Smooth muscle cell (in vitro differentiated cells): ENCODE results near the gene C1QTNF9. TPM values are rescaled to one million over a fixed set of nuclear protein-coding genes. Genes with fewer than 3 reads are reported as not detected.
"Not testable (repeated sequence)": the region's sequence is repeated elsewhere in the genome, so short reads cannot be mapped to it uniquely, and the experiment has no call there.

Experiments used
- DNase-seq: peaks from one replicate; lab custom pipeline; 2025; ENCODE audit not compliant: unreplicated experiment; lab: John Stamatoyannopoulos, UW
- H2AFZ ChIP-seq: fragments of 200-600 bp; sonication (generic); 2 replicates; pipeline ENCODE4 v1.6.0; 2016; ENCODE audit warnings: antibody characterized with exemption, low read depth, mild to moderate bottlenecking
- H3F3A ChIP-seq: fragments of 200-600 bp; sonication (generic); 2 replicates; pipeline ENCODE4 v1.6.0; 2017; ENCODE audit warnings: antibody characterized with exemption, low read depth
- H3K27ac ChIP-seq: fragments of 200-600 bp; sonication (generic); 2 replicates; pipeline ENCODE4 v1.5.1; 2016; ENCODE audit warnings: low read depth, mild to moderate bottlenecking
- H3K27me3 ChIP-seq: fragments of 200-600 bp; sonication (generic); 2 replicates; pipeline ENCODE4 v1.6.1; 2016; ENCODE audit warnings: low read depth, mild to moderate bottlenecking
- H3K36me3 ChIP-seq: fragments of 200-600 bp; sonication (generic); 2 replicates; pipeline ENCODE4 v1.5.1; 2016; ENCODE audit warnings: low read depth
- H3K4me1 ChIP-seq: fragments of 200-600 bp; sonication (generic); 2 replicates; pipeline ENCODE4 v1.5.1; 2016; ENCODE audit warnings: low read depth
- H3K4me2 ChIP-seq: fragments of 200-600 bp; sonication (generic); 2 replicates; pipeline ENCODE4 v1.6.0; 2016; ENCODE audit warnings: mild to moderate bottlenecking
- H3K4me3 ChIP-seq: fragments of 200-600 bp; sonication (generic); 2 replicates; pipeline ENCODE4 v1.5.1; 2016; ENCODE audit warnings: mild to moderate bottlenecking
- H3K79me2 ChIP-seq: fragments of 200-600 bp; sonication (generic); 2 replicates; pipeline ENCODE4 v1.6.0; 2016; ENCODE audit warnings: low read depth, mild to moderate bottlenecking
- H3K9ac ChIP-seq: fragments of 200-600 bp; sonication (generic); 2 replicates; pipeline ENCODE4 v1.6.0; 2016; ENCODE audit warnings: low read depth
- H3K9me3 ChIP-seq: fragments of 200-600 bp; sonication (generic); replicated peaks from 2 replicates; pipeline ENCODE4 v1.5.1; 2016; ENCODE audit warnings: low read depth
- H4K20me1 ChIP-seq: fragments of 200-600 bp; sonication (generic); 2 replicates; pipeline ENCODE4 v1.6.0; 2016; ENCODE audit warnings: low read depth
- WGBS: methylation state at CpG from one replicate; pipeline ENCODE4 v1.1.7; 2016; ENCODE audit warnings: low lambda C conversion rate; 5-methylcytosine and 5-hydroxymethylcytosine counted together
- polyA plus RNA-seq: library from polyadenylated mRNA; unstranded; fragments of >200 nt; fragmentation: Nextera tagmentation; extraction: Ambion mirVana; gene quantifications from 2 replicates; pipeline ENCODE4 v1.2.1, GENCODE V29; 2016
- total RNA-seq: library from RNA; depleted of rRNA; stranded (reverse); fragments of >200 nt; gene quantifications from 2 replicates; pipeline ENCODE4 v1.2.3, GENCODE V29; 2014
- TF ChIP-seq, protein P1 (sequence below): fragments of 200-600 bp; sonication (generic); IDR thresholded peaks from 2 replicates; pipeline ENCODE4 v1.5.1; 2017; ENCODE audit warnings: borderline replicate concordance, mild to moderate bottlenecking, antibody characterized with exemption; ENCODE audit not compliant: insufficient read depth, poor library complexity, severe bottlenecking

Gene C1QTNF9
- total and polyA plus RNA-seq, 2 experiments from 2014 or later: not detected

DNA sequence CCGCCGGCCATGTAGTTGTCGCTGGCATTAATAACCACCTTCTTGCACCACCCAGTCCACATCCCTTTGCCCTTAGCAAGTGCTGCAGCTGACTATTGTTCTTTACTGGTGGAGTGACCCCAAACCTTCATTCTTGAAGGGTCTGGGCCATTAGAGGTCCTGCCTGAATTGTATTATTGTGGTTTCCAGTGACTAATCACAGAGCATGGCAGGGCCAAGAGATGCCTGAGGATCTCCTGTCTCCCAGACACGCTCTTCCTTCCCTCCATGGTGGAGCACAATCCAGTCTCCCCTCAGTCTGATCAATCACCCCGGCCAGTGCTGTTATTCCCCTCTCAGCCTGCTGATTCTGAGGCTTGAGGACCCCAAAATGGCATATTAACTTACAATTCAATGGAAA lies 39.0 kb downstream of the C1QTNF9 start:
- no peak for DNase-seq
- Histone ChIP-seq H3K36me3 (no peaks in the 10 kb centered on the region), H3K9me3 (no peaks in the 10 kb centered on the region), H3K4me2 (no peak overlapping the region), H2AFZ (no peak overlapping the region), H3F3A (no peaks in the 10 kb centered on the region), H3K27ac (no peak overlapping the region), H3K27me3 (no peaks in the 10 kb centered on the region), H4K20me1 (no peaks in the 10 kb centered on the region), H3K79me2 (no peaks in the 10 kb centered on the region), H3K9ac (no peak overlapping the region), H3K4me1 (no peaks in the 10 kb centered on the region), H3K4me3 (no peak overlapping the region)
- TF ChIP-seq, protein P1, sequence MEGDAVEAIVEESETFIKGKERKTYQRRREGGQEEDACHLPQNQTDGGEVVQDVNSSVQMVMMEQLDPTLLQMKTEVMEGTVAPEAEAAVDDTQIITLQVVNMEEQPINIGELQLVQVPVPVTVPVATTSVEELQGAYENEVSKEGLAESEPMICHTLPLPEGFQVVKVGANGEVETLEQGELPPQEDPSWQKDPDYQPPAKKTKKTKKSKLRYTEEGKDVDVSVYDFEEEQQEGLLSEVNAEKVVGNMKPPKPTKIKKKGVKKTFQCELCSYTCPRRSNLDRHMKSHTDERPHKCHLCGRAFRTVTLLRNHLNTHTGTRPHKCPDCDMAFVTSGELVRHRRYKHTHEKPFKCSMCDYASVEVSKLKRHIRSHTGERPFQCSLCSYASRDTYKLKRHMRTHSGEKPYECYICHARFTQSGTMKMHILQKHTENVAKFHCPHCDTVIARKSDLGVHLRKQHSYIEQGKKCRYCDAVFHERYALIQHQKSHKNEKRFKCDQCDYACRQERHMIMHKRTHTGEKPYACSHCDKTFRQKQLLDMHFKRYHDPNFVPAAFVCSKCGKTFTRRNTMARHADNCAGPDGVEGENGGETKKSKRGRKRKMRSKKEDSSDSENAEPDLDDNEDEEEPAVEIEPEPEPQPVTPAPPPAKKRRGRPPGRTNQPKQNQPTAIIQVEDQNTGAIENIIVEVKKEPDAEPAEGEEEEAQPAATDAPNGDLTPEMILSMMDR: no peak
- 94% methylated on average over 5 of the region's 5 CpGs for WGBS

DNA sequence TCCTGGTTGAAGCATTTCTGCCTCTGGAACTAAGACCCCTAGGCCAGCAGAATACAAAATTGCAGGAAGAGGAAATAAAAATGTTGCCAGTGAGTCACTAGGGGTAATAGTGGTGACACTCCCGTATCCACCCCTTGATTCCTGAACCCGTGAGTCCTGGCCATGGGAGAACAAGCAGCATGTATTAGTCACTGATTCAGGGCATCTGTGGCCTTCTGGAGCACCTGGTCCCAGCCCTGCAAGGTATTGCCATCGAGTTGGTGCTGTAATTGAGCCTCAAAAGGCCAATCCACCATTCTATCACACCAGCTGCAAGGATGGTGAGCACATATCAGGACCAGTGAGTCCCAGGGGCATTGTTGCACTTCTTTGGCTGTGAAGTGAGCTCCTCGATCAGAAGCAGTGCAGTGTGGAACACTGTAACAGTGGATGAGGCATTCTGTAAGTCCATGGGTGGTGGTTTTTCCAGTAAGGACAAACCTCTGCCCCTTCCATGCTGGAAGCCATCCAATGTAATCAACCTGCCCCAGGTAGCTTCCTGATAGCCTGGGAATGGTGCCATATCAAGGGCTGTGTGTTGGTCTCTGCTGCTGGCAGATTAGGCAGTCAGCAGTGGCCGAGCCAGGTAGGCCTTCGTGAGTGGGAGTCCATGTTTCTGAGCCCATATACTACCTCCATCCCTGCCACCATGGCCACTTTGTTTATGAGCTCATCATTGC lies 39.6 kb downstream of the C1QTNF9 start:
- no peaks in the 10 kb centered on the region for H3F3A ChIP-seq
- H3K27ac ChIP-seq: no peak overlapping the region
- H3K4me2 ChIP-seq: no peak overlapping the region
- no peaks in the 10 kb centered on the region for H3K4me1 ChIP-seq
- no peak overlapping the region for H3K4me3 ChIP-seq
- DNase-seq: no peak
- no peaks in the 10 kb centered on the region for H3K79me2 ChIP-seq
- 81% methylated on average over 6 of the region's 6 CpGs for WGBS
- no peak overlapping the region for H3K9ac ChIP-seq
- no peaks in the 10 kb centered on the region for H4K20me1 ChIP-seq
- H3K36me3 ChIP-seq: no peaks in the 10 kb centered on the region
- H3K9me3 ChIP-seq: no peaks in the 10 kb centered on the region
- TF ChIP-seq, protein P1: no peak
- H3K27me3 ChIP-seq: no peaks in the 10 kb centered on the region
- no peak overlapping the region for H2AFZ ChIP-seq

DNA sequence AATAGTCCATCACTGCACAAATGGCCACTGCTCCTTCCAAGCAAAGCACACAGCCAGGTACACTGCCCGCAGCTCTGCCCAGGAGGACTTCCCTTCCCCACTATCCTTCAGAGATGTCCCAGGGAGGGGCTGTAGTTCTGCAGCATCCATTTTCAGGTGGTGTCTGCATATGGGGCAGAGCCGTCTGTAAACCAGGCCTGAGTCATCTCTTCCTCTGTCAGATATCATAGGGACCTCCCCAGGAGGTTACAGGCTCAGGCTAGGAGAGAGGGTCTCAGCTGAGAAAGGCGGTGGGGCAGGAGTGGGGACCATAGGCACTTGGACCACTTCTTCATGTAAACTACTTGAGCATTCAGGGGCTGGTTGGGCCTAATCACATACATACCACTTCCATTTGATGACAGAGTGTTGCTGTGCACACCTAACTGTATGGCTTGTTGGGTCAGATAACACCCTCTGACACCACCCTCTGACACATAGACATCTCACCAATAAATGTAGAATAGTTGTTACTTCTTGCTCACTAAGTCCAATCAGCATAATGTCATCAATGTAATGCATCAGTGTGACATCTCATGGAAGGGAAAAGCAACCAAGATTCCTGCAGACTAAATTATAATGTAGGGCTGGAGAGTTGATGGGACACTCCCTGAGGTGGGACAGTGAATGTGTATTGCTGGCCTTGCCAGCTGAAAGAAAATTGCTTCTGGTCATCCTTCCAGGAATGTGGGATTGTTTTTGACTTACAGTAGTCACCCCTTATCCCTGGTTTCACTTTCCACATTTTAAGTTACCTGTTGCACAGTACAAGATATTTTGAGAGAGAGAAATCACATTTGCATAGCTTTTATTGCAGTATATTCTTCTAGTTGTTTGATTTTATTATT lies 40.6 kb downstream of the C1QTNF9 start:
- not testable (repeated sequence) for H3F3A ChIP-seq, H2AFZ ChIP-seq, H3K36me3 ChIP-seq, H3K79me2 ChIP-seq, H3K9me3 ChIP-seq, H4K20me1 ChIP-seq, H3K4me3 ChIP-seq, H3K27ac ChIP-seq, H3K4me2 ChIP-seq, H3K9ac ChIP-seq, DNase-seq, H3K4me1 ChIP-seq, H3K27me3 ChIP-seq
- WGBS: 80% methylated on average over 3 of the region's 3 CpGs

DNA sequence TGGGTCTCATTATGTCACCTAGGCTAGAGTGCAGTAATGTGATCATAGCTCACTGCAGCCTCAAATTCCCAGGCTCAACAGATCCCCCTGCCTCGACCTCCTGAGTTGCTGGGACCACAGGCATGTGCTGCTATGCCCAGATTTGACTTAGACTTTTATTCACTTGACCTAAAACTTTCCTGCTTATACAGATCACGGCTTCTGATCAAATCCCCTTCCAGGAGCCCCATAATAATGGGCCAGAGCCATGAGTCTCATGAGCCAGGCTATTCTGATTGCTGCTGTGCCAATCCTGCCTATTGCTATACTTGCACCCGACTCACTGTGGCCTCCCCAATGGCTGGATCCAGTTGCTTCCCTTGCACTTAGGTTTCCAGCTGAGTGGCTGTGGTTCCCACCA lies 42.0 kb downstream of the C1QTNF9 start:
- Histone ChIP-seq H2AFZ (no peak overlapping the region), H3K27ac (no peak overlapping the region), H4K20me1 (no peaks in the 10 kb centered on the region), H3K4me1 (no peaks in the 10 kb centered on the region), H3K9ac (no peak overlapping the region), H3K4me2 (no peak overlapping the region), H3K27me3 (no peaks in the 10 kb centered on the region), H3K79me2 (no peaks in the 10 kb centered on the region), H3F3A (no peaks in the 10 kb centered on the region), H3K4me3 (no peak overlapping the region), H3K36me3 (no peaks in the 10 kb centered on the region), H3K9me3 (no peaks in the 10 kb centered on the region)
- 84% methylated on average over 3 of the region's 3 CpGs for WGBS
- TF ChIP-seq, protein P1: no peak
- no peak for DNase-seq
